Trophoblast cell (in vitro differentiated cells and primary cell): Measurements from ENCODE around the gene PITPNB.

Source experiments
- DNase-seq, 2 donors: peaks; one replicate each; pipeline ENCODE4 v3.0.0-alpha.2; 2016
- H2AFZ ChIP-seq: 2 replicates; pipeline ENCODE4 v1.6.1; 2013; ENCODE audit warnings: low read length, moderate library complexity, mild to moderate bottlenecking; ENCODE audit not compliant: insufficient read depth, poor library complexity
- H2AK5ac ChIP-seq: 2 replicates; pipeline ENCODE4 v1.6.1; 2013; ENCODE audit warnings: mild to moderate bottlenecking, low read length
- H2BK120ac ChIP-seq: 2 replicates; pipeline ENCODE4 v1.6.1; 2013; ENCODE audit warnings: low read length, mild to moderate bottlenecking, moderate library complexity; ENCODE audit not compliant: insufficient read depth, poor library complexity
- H2BK12ac ChIP-seq: 2 replicates; pipeline ENCODE4 v1.6.1; 2013; ENCODE audit warnings: mild to moderate bottlenecking, low read length, moderate library complexity
- H2BK5ac ChIP-seq: 2 replicates; pipeline ENCODE4 v1.6.1; 2013; ENCODE audit warnings: low read length, low read depth, moderate library complexity, mild to moderate bottlenecking; ENCODE audit not compliant: poor library complexity
- H3K14ac ChIP-seq: 2 replicates; pipeline ENCODE4 v1.6.1; 2013; ENCODE audit warnings: mild to moderate bottlenecking, low read length
- H3K18ac ChIP-seq: 2 replicates; pipeline ENCODE4 v1.6.1; 2013; ENCODE audit warnings: mild to moderate bottlenecking, low read length
- H3K23ac ChIP-seq: 2 replicates; pipeline ENCODE4 v1.6.1; 2013; ENCODE audit warnings: low read length
- H3K27ac ChIP-seq: 2 replicates; pipeline ENCODE4 v1.5.1; 2013; ENCODE audit warnings: low read depth, mild to moderate bottlenecking, inconsistent platforms, low read length, moderate library complexity
- H3K27me3 ChIP-seq: 2 replicates; pipeline ENCODE4 v1.6.1; 2013; ENCODE audit warnings: inconsistent platforms, mild to moderate bottlenecking, low read length, moderate library complexity; ENCODE audit not compliant: insufficient read depth
- H3K36me3 ChIP-seq, 2 experiments: 1 replicate in 1 of 2; 2 replicates in 1 of 2; pipeline ENCODE4 v1.6.1; 2013; ENCODE audit warnings: low read length in 2 of 2, mild to moderate bottlenecking in 2 of 2, moderate library complexity in 1 of 2; ENCODE audit not compliant: insufficient read depth in 2 of 2, control insufficient read depth in 1 of 2
- H3K4ac ChIP-seq: 2 replicates; pipeline ENCODE4 v1.6.1; 2013; ENCODE audit warnings: low read depth, mild to moderate bottlenecking, low read length, moderate library complexity
- H3K4me1 ChIP-seq, 2 experiments: 1 replicate in 1 of 2; 2 replicates in 1 of 2; pipeline ENCODE4 v1.6.1; 2013; ENCODE audit warnings: low read length in 2 of 2, mild to moderate bottlenecking in 2 of 2, moderate library complexity in 1 of 2; ENCODE audit not compliant: insufficient read depth in 2 of 2, control insufficient read depth in 1 of 2
- H3K4me2 ChIP-seq: 2 replicates; pipeline ENCODE4 v1.6.1; 2013; ENCODE audit warnings: inconsistent platforms, mild to moderate bottlenecking, low read length, moderate library complexity
- H3K4me3 ChIP-seq: 2 replicates; pipeline ENCODE4 v1.5.1; 2013; ENCODE audit warnings: mild to moderate bottlenecking, low read depth, low read length, inconsistent platforms
- H3K79me1 ChIP-seq: one replicate; pipeline ENCODE4 v1.6.1; 2013; ENCODE audit warnings: low read length
- H3K79me2 ChIP-seq: 2 replicates; pipeline ENCODE4 v1.6.1; 2013; ENCODE audit warnings: low read length, mild to moderate bottlenecking; ENCODE audit not compliant: control insufficient read depth, insufficient read depth, poor library complexity
- H3K9ac ChIP-seq: 2 replicates; pipeline ENCODE4 v1.6.1; 2013; ENCODE audit warnings: mild to moderate bottlenecking, low read length
- H3K9me3 ChIP-seq: 2 replicates; pipeline ENCODE4 v1.6.1; 2013; ENCODE audit warnings: low read depth, mild to moderate bottlenecking, control low read depth, inconsistent platforms, low read length; ENCODE audit not compliant: insufficient read depth
- H4K12ac ChIP-seq: 2 replicates; pipeline ENCODE4 v1.6.1; 2013; ENCODE audit warnings: low read depth, mild to moderate bottlenecking, low read length, moderate library complexity
- H4K8ac ChIP-seq: 2 replicates; pipeline ENCODE4 v1.6.1; 2013; ENCODE audit warnings: low read depth, mild to moderate bottlenecking, low read length, moderate library complexity
- H4K91ac ChIP-seq: one replicate; pipeline ENCODE4 v1.6.1; 2013; ENCODE audit warnings: low read depth, mild to moderate bottlenecking, low read length, moderate library complexity
- WGBS: extraction: QIAGEN DNeasy Blood & Tissue Kit; methylation state at CpG from one replicate; pipeline ENCODE4 v1.1.7; 2013; ENCODE audit warnings: missing lambda C conversion rate; ENCODE audit not compliant: insufficient read length, insufficient coverage; ENCODE audit errors: extremely low coverage; 5-methylcytosine and 5-hydroxymethylcytosine counted together

The PITPNB gene

GRCh38 chr22:27930331-27931060 lies 11.4 kb upstream of the PITPNB start:
- Histone ChIP-seq H3K4me3 (no peak overlapping the region), H2BK120ac (no peak overlapping the region), H3K4me1 (peaks cover 0 to 4% of the 10 kb centered on the region in 2 experiments), H4K12ac (no peak overlapping the region), H3K9me3 (no peaks in the 10 kb centered on the region), H2BK12ac (no peak overlapping the region), H3K9ac (no peak overlapping the region), H3K4ac (no peak overlapping the region), H4K8ac (no peak overlapping the region), H3K79me2 (no peaks in the 10 kb centered on the region), H4K91ac (no peak overlapping the region), H2AK5ac (no peak overlapping the region), H3K79me1 (no peaks in the 10 kb centered on the region), H3K4me2 (no peak overlapping the region), H3K14ac (no peak overlapping the region), H3K18ac (no peak overlapping the region), H3K27ac (peak overlapping the region; percentile 40), H2AFZ (no peak overlapping the region), H3K36me3 (no peaks in the 10 kb centered on the region), H3K23ac (no peak overlapping the region), H3K27me3 (no peaks in the 10 kb centered on the region), H2BK5ac (no peak overlapping the region)
- no CpG with 5 or more reads among the region's 3 CpGs for WGBS
- DNase-seq: peak; percentile 44 to 81

DNA sequence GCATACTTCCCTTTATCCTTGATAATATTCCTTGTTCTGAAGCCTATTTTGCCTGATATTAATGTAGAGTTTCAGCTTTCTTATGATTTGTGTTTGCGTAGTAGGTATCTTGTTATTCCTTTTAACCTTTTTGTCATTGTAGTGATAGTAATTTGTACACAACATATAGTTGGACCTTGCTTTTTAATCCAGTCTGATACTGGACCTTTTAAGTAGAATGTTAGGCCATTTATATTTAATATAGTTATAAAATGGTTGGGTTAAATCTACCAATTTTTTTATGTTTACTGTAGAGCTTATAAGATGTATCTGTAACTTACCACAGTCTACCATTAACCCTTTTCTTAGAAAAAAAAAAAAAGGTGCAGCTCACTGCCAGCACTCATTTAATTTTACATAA lies 8.6 kb upstream of the PITPNB start:
- Histone ChIP-seq H3K4ac (no peak overlapping the region), H3K27me3 (no peaks in the 10 kb centered on the region), H2BK12ac (no peak overlapping the region), H3K4me2 (no peak overlapping the region), H3K14ac (no peak overlapping the region), H3K27ac (no peak overlapping the region), H3K9me3 (no peaks in the 10 kb centered on the region), H2AK5ac (no peak overlapping the region), H3K9ac (no peak overlapping the region), H3K79me2 (no peaks in the 10 kb centered on the region), H2BK120ac (no peak overlapping the region), H3K18ac (no peak overlapping the region), H3K36me3 (peaks cover 4 to 6% of the 10 kb centered on the region in 2 experiments), H3K4me1 (peaks cover 0 to 4% of the 10 kb centered on the region in 2 experiments), H2AFZ (no peak overlapping the region), H4K91ac (no peak overlapping the region), H3K4me3 (no peak overlapping the region), H3K23ac (no peak overlapping the region), H2BK5ac (no peak overlapping the region), H3K79me1 (no peaks in the 10 kb centered on the region), H4K8ac (no peak overlapping the region), H4K12ac (no peak overlapping the region)
- no peak for DNase-seq
- WGBS: no CpG with 5 or more reads among the region's 1 CpG

DNA sequence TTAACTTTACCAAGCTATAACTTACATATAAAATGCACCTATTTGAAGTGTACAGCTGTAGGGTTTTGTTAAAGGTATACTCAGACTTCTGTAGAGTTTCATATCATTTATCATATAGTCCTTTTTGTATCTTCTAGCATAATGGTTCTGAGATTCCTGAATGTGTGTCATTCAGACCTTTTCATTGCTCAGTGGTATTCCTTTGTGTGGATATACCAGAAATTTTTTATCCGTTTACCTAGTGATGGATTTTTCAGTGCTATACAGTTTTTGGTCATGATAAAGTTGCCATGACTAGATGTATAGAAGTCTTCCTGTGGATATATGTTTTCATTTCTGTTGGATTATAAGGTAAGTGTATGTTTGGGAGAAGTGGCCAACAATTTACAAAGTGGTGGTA lies 6.3 kb upstream of the PITPNB start:
- no peak overlapping the region for H3K23ac ChIP-seq
- peaks cover 4 to 6% of the 10 kb centered on the region in 2 experiments for H3K36me3 ChIP-seq
- no peak for DNase-seq
- no peak overlapping the region for H3K4ac ChIP-seq
- H4K8ac ChIP-seq: no peak overlapping the region
- H3K27ac ChIP-seq: no peak overlapping the region
- WGBS: no CpG with 5 or more reads among the region's 1 CpG
- no peaks in the 10 kb centered on the region for H3K27me3 ChIP-seq
- H2AK5ac ChIP-seq: no peak overlapping the region
- H2AFZ ChIP-seq: no peak overlapping the region
- H3K4me3 ChIP-seq: no peak overlapping the region
- no peak overlapping the region for H3K18ac ChIP-seq
- H2BK5ac ChIP-seq: no peak overlapping the region
- H3K79me2 ChIP-seq: no peaks in the 10 kb centered on the region
- no peak overlapping the region for H2BK12ac ChIP-seq
- H3K14ac ChIP-seq: no peak overlapping the region
- H3K9me3 ChIP-seq: no peaks in the 10 kb centered on the region
- no peak overlapping the region for H3K9ac ChIP-seq
- peaks cover 0 to 2% of the 10 kb centered on the region in 2 experiments for H3K4me1 ChIP-seq
- H4K12ac ChIP-seq: no peak overlapping the region
- H3K4me2 ChIP-seq: no peak overlapping the region
- no peak overlapping the region for H4K91ac ChIP-seq
- H2BK120ac ChIP-seq: no peak overlapping the region
- H3K79me1 ChIP-seq: no peaks in the 10 kb centered on the region

DNA sequence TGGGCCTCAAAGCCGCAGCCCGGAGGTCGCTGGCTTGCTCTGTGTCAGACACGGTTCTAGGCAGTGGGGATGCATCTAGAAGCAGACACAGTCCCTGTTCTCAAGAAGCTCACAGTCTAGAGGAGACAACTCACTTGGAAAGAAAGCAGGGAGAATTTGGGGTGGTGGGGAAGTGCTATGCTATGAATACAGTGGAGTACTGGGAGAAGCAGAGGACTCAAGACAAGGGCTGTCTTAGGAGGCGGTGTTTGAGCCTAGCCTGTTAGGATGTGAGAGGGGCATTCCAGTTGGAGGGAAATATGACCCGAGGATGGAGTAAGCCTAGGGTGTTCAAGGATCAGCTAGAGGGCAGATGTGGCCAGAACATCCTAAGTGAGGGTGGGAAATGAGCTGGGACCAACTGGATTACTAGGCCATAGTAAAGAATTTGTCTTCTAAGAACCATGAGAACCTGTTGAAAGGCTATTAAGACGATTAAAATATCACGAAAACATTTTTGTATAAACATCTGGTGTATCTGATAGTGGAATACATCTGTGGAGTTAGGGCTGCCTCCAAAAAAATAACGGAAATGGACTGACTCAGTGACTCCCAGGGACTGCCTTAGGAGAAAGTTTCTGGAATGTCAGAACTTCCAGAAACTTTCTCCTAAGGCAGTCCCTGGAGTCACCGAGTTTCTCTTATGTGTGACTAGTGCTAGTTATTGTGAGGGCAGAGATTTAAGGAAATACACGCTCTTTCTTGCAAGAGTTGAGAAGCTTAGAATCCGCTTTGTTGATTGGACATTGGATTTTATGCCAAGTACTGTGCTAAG lies 1.1 kb upstream of the PITPNB start:
- Histone ChIP-seq H3K9me3 (no peaks in the 10 kb centered on the region), H3K79me1 (peaks cover 10% of the 10 kb centered on the region), H3K23ac (no peak overlapping the region), H3K27me3 (no peaks in the 10 kb centered on the region), H3K36me3 (peaks cover 4 to 6% of the 10 kb centered on the region in 2 experiments), H3K14ac (peak overlapping the region; percentile 85), H3K27ac (peak overlapping the region; percentile 95), H2BK12ac (peak overlapping the region; percentile 64), H4K12ac (peak overlapping the region; percentile 55), H3K4ac (peak overlapping the region; percentile 80), H2BK120ac (peak overlapping the region; percentile 89), H3K9ac (peak overlapping the region; percentile 82), H2AK5ac (peak overlapping the region; percentile 36), H3K4me1 (peaks cover 0 to 2% of the 10 kb centered on the region in 2 experiments), H2BK5ac (peak overlapping the region; percentile 84), H3K4me3 (peak overlapping the region; percentile 76), H2AFZ (peak overlapping the region; percentile 66), H3K79me2 (peaks cover 15% of the 10 kb centered on the region), H3K4me2 (peak overlapping the region; percentile 78), H4K91ac (peak overlapping the region; percentile 89), H3K18ac (peak overlapping the region; percentile 87), H4K8ac (peak overlapping the region; percentile 87)
- WGBS: no CpG with 5 or more reads among the region's 12 CpGs
- peak; percentile 27 to 58 for DNase-seq
